Naive thymus-derived CD8-positive, alpha-beta T cell (primary cell): ENCODE data around the gene TSPAN9. TPM values are rescaled to one million over a fixed set of nuclear protein-coding genes. Genes with fewer than 3 reads are reported as not detected.
A peak's percentile ranks its signal among the peaks of the same experiment; 100 is the strongest.

ENCODE experiments used
- ATAC-seq, 2 donors: fragments of 150-1000 bp; cut with Tn5 transposase in 1 of 2; sonication (Bioruptor Pico), chemical (Tn5 transposase) in 1 of 2; 1 replicate in 1 of 2; 2 replicates in 1 of 2; pipeline ENCODE4 v1.10.0; 2021; ENCODE audit warnings: mild to moderate bottlenecking in 2 of 2, moderate library complexity in 2 of 2
- POLR2A ChIA-PET: fragments of 350-600 bp; sonication (Branson Sonifier 250); formaldehyde crosslinking; loops from one replicate; lab custom pipeline; 2021; ENCODE audit warnings: antibody characterized with exemption; lab: Charles Lee
- DNase-seq, 10 donors: peaks; one replicate each; pipeline versions ENCODE4 v3.0.0 to v3.0.0-alpha.2; 2020 to 2022
- H3K27ac Mint-ChIP-seq, 10 donors: one replicate each; pipeline ENCODE4 v1.8.0; 2020 to 2022; ENCODE audit warnings: mild to moderate bottlenecking in 10 of 10, mixed read lengths in 10 of 10, moderate library complexity in 4 of 10, inconsistent platforms in 1 of 10
- H3K27me3 Mint-ChIP-seq, 5 donors: one replicate each; pipeline ENCODE4 v1.8.0; 2021 to 2022; ENCODE audit warnings: mixed read lengths in 5 of 5
- H3K36me3 Mint-ChIP-seq, 3 donors: one replicate each; pipeline ENCODE4 v1.8.0; 2020 to 2022; ENCODE audit warnings: mixed read lengths in 3 of 3, mild to moderate bottlenecking in 2 of 3, inconsistent platforms in 1 of 3
- H3K4me1 Mint-ChIP-seq, 4 donors: one replicate each; pipeline ENCODE4 v1.8.0; 2021 to 2022; ENCODE audit warnings: mixed read lengths in 4 of 4
- H3K4me3 Mint-ChIP-seq, 10 donors: one replicate each; pipeline ENCODE4 v1.8.0; 2020 to 2022; ENCODE audit warnings: mild to moderate bottlenecking in 10 of 10, mixed read lengths in 10 of 10, moderate library complexity in 6 of 10, inconsistent platforms in 1 of 10
- H3K9me3 Mint-ChIP-seq, 9 donors: one replicate each; pipeline ENCODE4 v1.8.0; 2020 to 2022; ENCODE audit warnings: mixed read lengths in 9 of 9, mild to moderate bottlenecking in 3 of 9, inconsistent platforms in 1 of 9, moderate library complexity in 1 of 9
- polyA plus RNA-seq, 3 donors: library from polyadenylated mRNA; unstranded; fragments of 300-500 nt; fragmentation: Illumina TruSeq; gene quantifications; one replicate each; pipeline ENCODE4 v1.2.3, GENCODE V29; 2021
- total RNA-seq, 8 experiments: library from RNA in 2 of 8; stranded (reverse) in 2 of 8; gene quantifications; one replicate each; pipeline ENCODE4 v1.2.3 and lab custom pipeline; 2021 to 2026

The TSPAN9 gene
- total and polyA plus RNA-seq, 5 experiments from 2014 or later = 0.65 to 1.2 TPM; not detected in 3

DNA sequence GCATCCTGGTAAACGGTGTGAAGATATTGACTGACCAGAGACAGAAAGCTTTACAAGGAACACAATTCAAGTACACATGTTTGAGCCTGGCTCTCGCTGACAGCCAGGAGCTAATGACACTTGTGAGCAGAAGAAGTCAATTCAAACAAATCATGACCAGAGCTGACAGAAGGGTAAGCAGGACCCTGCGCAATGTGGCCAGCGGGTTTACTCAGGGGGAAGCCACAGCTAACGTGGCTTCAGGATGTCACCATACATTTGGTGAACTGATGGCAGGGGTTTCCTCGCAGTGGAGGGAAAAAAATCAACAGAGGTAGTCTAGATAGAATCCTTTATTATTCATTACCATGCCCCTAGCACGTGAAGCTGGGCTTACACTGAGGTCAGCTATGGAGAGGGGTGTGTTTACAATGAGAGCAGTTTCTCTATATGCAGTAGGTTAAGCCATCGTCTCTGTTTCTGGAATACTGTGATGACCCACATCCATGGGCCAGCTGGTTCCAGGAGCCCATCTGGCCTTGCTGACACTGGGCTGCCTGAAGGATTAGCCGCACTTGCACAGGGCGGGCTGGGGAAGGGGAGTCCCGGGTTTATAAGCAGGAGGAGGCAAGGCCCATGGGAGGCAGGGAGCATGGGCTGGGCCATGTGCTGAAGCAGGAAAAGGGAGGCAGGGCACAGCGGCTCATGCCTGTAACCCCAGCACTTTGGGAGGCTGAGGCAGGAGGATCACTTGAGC is 215.7 kb downstream of the TSPAN9 start:
- no peak overlapping the region for H3K27ac Mint-ChIP-seq
- no peak overlapping the region for H3K4me3 Mint-ChIP-seq
- H3K4me1 Mint-ChIP-seq = no peaks in the 10 kb centered on the region
- POLR2A ChIA-PET = no interaction called here
- DNase-seq (no peak), ATAC-seq (no peak)
- peaks cover 0 to 9% (median 2%) of the 10 kb centered on the region in 5 donors for H3K27me3 Mint-ChIP-seq
- no peaks in the 10 kb centered on the region for H3K9me3 Mint-ChIP-seq
- no peaks in the 10 kb centered on the region for H3K36me3 Mint-ChIP-seq

DNA sequence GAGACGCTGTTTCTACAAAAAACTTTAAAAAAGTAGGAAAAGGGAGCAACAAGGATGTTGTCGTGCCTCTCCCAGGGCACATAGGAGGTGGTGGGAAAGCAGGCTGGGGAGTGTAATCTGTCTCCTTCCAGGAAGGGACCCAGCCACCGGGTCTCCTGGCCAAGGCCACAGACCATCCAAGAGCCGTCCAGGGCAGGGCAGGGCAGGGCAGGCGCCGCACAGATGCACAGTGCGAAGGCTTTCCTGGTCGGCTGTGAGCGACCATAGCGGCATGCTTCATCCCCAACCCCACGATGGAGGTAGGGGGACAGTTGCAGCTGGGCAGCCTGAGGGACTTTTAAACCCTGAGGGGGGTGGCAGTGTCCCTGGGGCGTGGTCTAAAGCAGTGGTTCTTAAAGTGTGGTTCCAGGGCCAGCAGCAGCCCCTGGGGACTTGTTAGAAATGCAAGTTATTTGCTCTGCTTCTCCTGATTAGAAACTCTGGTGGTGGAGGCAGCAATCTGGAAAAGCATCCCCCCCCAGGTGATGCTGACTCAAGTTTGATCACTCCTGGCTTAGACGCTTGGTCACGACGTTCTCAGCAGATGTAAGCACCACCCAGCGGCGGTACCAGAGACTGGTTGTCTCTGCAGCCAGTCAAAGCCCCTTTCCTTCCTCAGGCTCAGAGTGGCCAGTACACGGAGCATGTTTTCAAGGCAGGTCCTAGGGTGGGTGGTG is 216.4 kb downstream of the TSPAN9 start:
- POLR2A ChIA-PET = no interaction called here
- no peak for ATAC-seq
- H3K4me3 Mint-ChIP-seq = no peak overlapping the region
- peaks cover 0 to 13% (median 2%) of the 10 kb centered on the region in 5 donors for H3K27me3 Mint-ChIP-seq
- DNase-seq = no peak
- no peaks in the 10 kb centered on the region for H3K9me3 Mint-ChIP-seq
- no peaks in the 10 kb centered on the region for H3K36me3 Mint-ChIP-seq
- H3K27ac Mint-ChIP-seq = no peak overlapping the region
- H3K4me1 Mint-ChIP-seq = no peaks in the 10 kb centered on the region

DNA sequence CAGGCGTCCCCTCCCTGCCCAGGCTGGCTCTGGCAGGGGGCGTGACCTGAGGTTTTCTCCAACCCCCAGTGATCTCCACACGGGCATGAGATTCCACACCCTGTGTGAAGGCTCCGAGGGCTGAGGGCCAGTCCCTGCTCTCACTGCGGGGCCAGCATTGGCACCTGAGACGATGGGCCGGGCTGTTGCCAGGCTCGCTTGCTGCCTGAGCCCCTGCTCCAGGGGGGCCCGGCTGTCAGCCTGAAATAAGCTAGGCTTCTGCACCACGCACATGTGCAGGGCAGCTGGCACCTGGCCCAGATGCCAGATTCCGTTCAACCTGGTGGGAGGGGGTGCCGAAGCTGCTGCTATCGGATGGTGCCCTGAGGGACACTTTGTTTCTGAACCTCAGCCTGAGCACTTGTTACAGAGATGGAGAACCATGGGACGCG is 217.3 kb downstream of the TSPAN9 start:
- POLR2A ChIA-PET = no interaction called here
- DNase-seq (no peak), ATAC-seq (no peak)
- H3K27ac Mint-ChIP-seq = no peak overlapping the region
- H3K4me3 Mint-ChIP-seq = no peak overlapping the region
- H3K9me3 Mint-ChIP-seq = no peaks in the 10 kb centered on the region
- H3K27me3 Mint-ChIP-seq = peaks cover 1 to 19% (median 6%) of the 10 kb centered on the region in 5 donors
- H3K36me3 Mint-ChIP-seq = no peaks in the 10 kb centered on the region
- peaks cover 0 to under 1% (median 0%) of the 10 kb centered on the region in 4 donors for H3K4me1 Mint-ChIP-seq

DNA sequence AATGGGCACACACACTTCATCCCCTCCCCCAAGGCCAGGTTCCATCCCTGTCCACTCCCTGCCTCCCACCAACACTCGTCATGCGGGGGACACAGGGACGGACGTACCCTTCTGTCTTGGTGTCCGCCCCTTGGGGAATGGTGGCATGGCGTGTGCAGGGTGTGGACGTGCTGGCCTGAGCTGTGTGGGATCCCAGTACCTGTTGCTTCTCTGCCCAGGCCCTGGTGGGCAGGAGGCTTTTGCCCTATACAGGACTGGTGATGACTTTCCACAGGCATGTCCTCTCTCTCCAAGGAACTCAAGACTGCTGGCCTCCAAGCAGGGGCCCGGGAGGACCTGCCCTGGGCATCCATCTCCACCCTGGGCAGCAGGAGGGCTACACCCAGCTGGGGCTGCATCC is 218.0 kb downstream of the TSPAN9 start:
- H3K27me3 Mint-ChIP-seq = peaks cover 1 to 19% (median 13%) of the 10 kb centered on the region in 5 donors
- H3K36me3 Mint-ChIP-seq = no peaks in the 10 kb centered on the region
- ATAC-seq (no peak), DNase-seq (no peak)
- no peak overlapping the region for H3K4me3 Mint-ChIP-seq
- POLR2A ChIA-PET = no interaction called here
- H3K27ac Mint-ChIP-seq = no peak overlapping the region
- H3K9me3 Mint-ChIP-seq = no peaks in the 10 kb centered on the region
- peaks cover 5 to 8% (median 6%) of the 10 kb centered on the region in 4 donors for H3K4me1 Mint-ChIP-seq

DNA sequence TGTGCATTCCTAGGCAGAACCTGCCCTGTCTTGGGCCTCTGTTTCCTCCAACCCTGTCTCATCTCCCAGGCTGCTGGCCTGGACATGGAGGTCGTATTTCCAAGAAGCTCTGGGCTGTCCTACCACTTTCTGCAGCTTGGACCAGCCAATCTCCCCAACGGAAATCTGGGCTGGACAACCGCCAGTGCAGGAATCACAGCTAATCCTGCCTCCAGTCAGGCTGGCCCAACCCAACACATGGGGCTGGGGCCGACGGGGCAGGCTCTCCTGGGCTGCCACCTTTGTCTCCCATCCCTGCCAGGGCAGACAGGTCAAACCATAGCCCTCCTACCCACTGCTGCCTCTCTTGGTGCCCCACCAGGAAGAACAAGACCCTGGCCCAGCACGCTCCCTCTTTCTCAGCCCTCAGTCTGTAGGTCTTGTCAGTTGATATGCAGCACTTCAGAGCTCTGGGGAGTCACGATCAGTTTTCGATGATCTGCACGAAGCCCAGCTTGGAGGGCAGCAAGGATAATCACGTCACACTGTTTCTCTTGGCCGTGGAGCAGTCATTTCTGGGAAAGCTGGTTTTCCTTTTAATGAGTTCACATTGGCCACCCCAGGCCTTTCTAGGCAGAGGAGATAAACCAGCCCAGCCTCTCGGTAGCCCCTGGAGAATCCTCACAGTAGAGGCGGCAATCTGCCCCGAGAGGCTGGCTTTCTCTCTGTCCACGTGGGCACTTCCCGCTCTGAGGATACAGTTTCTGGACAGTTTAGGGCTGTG is 218.6 kb downstream of the TSPAN9 start:
- POLR2A ChIA-PET = no interaction called here
- Mint-ChIP-seq H3K36me3 (no peaks in the 10 kb centered on the region), H3K27ac (no peak overlapping the region)

DNA sequence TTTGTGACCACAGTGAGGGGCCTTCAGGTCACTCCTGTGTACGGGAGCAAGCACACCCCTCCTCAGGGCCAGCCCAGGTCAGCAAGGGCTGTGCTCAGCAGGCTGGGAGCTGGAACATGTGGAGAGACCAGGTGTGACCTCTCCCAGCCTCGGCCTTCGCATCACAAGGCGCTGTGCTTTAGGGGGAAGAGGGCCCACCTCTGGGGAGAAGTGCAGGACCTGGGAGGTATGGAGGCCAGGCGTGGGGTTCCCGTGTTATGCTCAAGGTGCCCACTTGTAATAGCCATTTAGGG is 219.2 kb downstream of the TSPAN9 start:
- Mint-ChIP-seq H3K27ac (no peak overlapping the region), H3K27me3 (peaks cover 3 to 23% (median 21%) of the 10 kb centered on the region in 5 donors), H3K9me3 (no peaks in the 10 kb centered on the region), H3K4me1 (peaks cover 9 to 14% (median 10%) of the 10 kb centered on the region in 4 donors), H3K36me3 (no peaks in the 10 kb centered on the region), H3K4me3 (no peak overlapping the region)
- DNase-seq = no peak
- POLR2A ChIA-PET = no interaction called here
- no peak for ATAC-seq

More for the DNA sequence above, 218.6 kb downstream of the TSPAN9 start:
- no peak overlapping the region for H3K4me3 Mint-ChIP-seq
- H3K4me1 Mint-ChIP-seq = peaks cover 9 to 14% (median 10%) of the 10 kb centered on the region in 4 donors
- ATAC-seq (no peak), DNase-seq (no peak)
- H3K27me3 Mint-ChIP-seq = peaks cover 3 to 23% (median 19%) of the 10 kb centered on the region in 5 donors
- H3K9me3 Mint-ChIP-seq = no peaks in the 10 kb centered on the region

DNA sequence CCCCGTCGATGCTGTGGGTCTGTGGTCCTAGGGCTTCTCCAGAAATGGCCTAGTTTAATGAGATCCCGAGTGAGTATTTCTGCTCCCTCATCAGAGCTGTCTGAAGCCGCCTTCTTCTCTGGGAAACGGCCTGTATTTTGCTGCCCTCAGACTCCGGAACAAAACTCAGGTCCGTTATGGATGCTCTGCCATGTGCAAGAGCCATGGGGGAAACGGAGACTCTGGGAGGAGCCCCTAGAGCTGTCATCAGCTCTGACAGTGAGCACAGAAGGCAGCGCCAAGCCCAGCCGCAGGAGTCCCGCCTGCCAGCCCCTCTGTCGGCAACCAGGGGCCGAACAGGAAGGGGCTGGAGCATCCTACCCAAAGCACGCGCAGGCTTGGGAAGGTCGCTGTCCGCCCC is 221.4 kb downstream of the TSPAN9 start:
- no peak for DNase-seq
- ATAC-seq = no peak
- Mint-ChIP-seq H3K27ac (no peak overlapping the region), H3K36me3 (no peaks in the 10 kb centered on the region), H3K4me3 (no peak overlapping the region), H3K9me3 (no peaks in the 10 kb centered on the region), H3K27me3 (peaks cover 4 to 22% (median 21%) of the 10 kb centered on the region in 5 donors), H3K4me1 (peaks cover 9 to 14% (median 10%) of the 10 kb centered on the region in 4 donors)
- POLR2A ChIA-PET = no interaction called here

DNA sequence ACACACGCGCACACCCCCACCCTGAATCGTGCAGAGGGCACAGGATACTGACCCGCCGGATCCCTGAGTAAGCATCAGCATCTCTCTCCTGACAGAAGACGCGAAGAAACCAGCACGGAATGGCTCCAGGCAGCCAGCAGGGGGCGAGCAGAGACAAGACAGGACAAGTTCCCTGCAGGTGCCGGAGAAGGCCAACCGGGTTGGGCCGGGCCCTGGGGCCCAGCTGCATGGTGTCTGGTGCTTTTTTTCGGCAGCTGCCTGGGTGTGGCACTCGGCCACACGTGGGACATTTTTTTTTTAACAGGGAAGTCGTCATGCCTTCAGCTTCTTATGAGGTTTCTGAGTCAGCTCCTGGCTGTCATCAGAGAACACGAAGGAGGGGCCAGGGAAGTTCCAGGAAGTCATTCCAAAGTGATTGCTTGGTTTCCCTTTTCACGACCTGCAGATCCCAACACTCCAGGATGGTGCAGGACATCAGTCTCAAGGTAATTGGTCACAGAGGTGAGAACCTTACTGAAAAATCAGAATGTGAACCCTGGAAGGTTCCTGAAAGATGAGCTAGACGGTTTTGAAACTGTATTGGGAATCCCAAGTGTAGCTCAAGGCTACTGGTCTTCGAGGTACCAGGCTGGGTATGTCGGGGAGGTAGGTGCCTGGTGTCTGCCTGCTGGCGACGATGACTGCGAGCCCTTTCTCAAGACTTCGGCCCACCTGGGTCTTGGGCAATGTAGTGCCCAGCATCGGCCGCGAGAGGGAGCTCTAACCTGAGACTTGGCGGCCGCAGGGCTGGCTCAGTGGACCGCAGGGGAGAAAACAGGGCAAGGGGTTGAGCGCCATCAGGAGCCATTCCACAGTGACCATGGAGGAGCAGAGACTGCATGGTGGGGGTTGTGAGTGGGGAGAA is 223.0 kb downstream of the TSPAN9 start:
- peaks cover 9 to 14% (median 10%) of the 10 kb centered on the region in 4 donors for H3K4me1 Mint-ChIP-seq
- DNase-seq (peak; percentile 59 to 86 (median 68)), ATAC-seq (peak; percentile 79 to 93)
- H3K36me3 Mint-ChIP-seq = no peaks in the 10 kb centered on the region
- H3K9me3 Mint-ChIP-seq = no peaks in the 10 kb centered on the region
- POLR2A ChIA-PET = no interaction called here
- peaks cover 4 to 22% (median 19%) of the 10 kb centered on the region in 5 donors for H3K27me3 Mint-ChIP-seq
- peak overlapping the region; percentile 61 to 91 (median 72) for H3K4me3 Mint-ChIP-seq
- peak overlapping the region in 4 of 10 donors; percentile 38 to 88 (median 46) for H3K27ac Mint-ChIP-seq

DNA sequence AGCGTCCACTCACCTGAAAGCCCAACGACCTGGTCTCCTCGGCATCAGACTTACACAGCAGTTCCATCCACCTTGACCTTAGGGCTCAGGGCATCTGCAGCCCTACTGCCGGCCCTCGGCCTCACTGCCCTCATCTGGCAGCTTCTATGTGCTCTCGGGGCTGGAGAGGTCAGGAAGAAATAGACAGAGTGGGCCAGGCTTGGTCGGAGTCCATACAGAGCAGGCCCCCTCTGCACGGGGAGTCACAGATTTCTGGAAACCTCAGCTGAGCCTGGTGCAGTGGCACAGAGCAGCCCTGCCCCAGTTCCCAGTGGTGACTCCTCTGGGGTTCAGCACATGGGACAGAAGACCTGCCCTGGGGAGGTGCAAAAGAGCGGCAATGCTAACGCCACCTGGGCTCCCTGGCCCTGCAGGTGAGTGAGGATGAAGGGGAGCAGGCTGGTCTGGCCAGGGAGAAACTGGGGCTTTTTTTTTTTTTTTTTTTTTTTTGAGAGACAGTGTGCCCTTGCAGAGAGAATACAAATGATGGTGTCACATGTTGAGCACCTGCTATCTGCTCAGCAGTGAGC is 223.7 kb downstream of the TSPAN9 start:
- DNase-seq (no peak), ATAC-seq (no peak)
- Mint-ChIP-seq H3K36me3 (no peaks in the 10 kb centered on the region), H3K4me3 (peak overlapping the region in 2 of 10 donors; percentile 68 to 76), H3K27ac (peak overlapping the region in 2 of 10 donors; percentile 8 to 49), H3K4me1 (peaks cover 9 to 14% (median 10%) of the 10 kb centered on the region in 4 donors), H3K9me3 (no peaks in the 10 kb centered on the region), H3K27me3 (peaks cover 4 to 21% (median 17%) of the 10 kb centered on the region in 5 donors)
- POLR2A ChIA-PET = no interaction called here

DNA sequence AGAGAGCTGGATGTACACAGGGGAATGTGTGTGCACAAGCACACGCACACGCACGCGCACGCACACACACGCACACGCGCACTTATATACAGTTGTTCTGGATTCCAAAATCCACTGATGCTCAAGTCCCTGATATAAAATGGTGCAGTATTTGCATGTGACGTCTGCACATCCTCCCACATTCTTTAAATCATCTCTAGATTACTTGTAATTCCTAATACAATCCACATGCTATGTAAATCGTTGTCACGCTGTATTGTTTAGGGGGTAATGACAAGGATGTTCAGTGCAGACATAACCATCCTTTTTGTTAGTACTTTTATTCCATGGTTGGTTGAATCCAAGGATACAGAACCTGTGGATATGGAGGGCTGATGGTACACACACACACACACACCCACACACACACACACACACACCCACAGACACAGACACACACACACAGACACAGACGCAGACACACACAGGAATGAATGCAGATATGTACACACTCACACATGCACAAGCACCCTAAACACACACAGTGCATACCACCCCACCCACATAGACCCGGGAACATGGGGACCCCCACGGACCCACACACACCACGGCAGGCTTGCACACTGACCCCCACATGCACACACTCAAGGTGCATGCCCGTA is 225.3 kb downstream of the TSPAN9 start:
- Mint-ChIP-seq H3K36me3 (no peaks in the 10 kb centered on the region), H3K4me1 (peaks cover 9 to 14% (median 10%) of the 10 kb centered on the region in 4 donors), H3K9me3 (no peaks in the 10 kb centered on the region), H3K4me3 (no peak overlapping the region), H3K27me3 (peaks cover 3 to 21% (median 15%) of the 10 kb centered on the region in 5 donors), H3K27ac (no peak overlapping the region)
- POLR2A ChIA-PET = no interaction called here
- ATAC-seq = no peak
- no peak for DNase-seq

DNA sequence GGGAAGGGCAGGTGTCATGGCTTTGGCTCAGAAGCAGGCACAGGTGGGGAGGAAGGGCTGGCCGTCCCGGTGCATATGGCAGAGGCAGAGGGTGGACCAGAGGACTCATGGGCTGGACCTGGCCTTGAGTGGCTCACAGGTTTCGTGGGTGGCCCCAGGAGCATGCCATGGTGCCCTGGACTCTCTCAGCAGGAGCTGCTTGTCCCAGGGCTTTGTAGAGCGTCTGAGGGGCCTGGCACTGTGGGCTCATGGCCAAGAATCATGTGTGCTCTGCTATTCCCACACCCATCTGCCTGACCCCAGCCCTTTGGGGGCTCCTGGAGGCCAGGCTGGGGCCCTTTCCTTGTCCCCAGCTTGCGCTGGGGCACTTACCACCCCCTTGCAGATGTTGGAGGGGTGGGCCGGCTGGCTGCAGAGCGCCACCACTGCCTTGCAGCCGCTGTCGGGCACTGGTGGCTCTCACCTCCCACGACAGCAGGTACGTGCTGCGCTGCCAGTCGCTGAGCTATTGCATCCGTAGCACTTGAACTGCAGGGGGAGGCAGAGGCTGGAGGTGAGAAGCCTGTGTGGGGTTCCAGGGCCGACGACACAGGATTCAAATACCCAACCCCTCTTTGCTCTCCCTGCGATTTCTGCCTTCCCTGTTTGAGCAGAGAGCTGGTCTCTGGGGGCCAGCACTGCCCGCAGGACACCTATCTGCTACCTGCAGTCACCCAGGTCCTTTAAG is 226.4 kb downstream of the TSPAN9 start:
- Mint-ChIP-seq H3K27ac (no peak overlapping the region), H3K9me3 (no peaks in the 10 kb centered on the region), H3K4me3 (no peak overlapping the region), H3K36me3 (no peaks in the 10 kb centered on the region), H3K4me1 (peaks cover 9 to 14% (median 10%) of the 10 kb centered on the region in 4 donors), H3K27me3 (peaks cover 5 to 30% (median 17%) of the 10 kb centered on the region in 5 donors)
- DNase-seq (no peak), ATAC-seq (no peak)
- POLR2A ChIA-PET = no interaction called here
